Progenitor cell of endocrine pancreas (in vitro differentiated cells): Measurements from ENCODE around the gene TM2D1. TPM values are rescaled to one million over a fixed set of nuclear protein-coding genes. Genes with fewer than 3 reads are reported as not detected.
A peak's percentile ranks its signal among the peaks of the same experiment; 100 is the strongest.

Experiments
- DNase-seq: peaks from one replicate; pipeline ENCODE4 v3.0.0; 2021; ENCODE audit warnings: low spot score; ENCODE audit not compliant: unreplicated experiment
- H3K27ac Mint-ChIP-seq: 2 replicates; pipeline ENCODE4 v1.8.0; 2021; ENCODE audit warnings: mild to moderate bottlenecking, moderate library complexity, mixed read lengths
- H3K27me3 Mint-ChIP-seq: 2 replicates; pipeline ENCODE4 v1.8.0; 2021; ENCODE audit warnings: mixed read lengths
- H3K36me3 Mint-ChIP-seq: 2 replicates; pipeline ENCODE4 v1.8.0; 2022; ENCODE audit warnings: mixed read lengths; ENCODE audit not compliant: insufficient read depth
- H3K4me1 Mint-ChIP-seq: 2 replicates; pipeline ENCODE4 v1.8.0; 2021; ENCODE audit warnings: low read depth, mixed read lengths
- H3K4me3 Mint-ChIP-seq: 2 replicates; pipeline ENCODE4 v1.8.0; 2021; ENCODE audit warnings: low read depth, mild to moderate bottlenecking, moderate library complexity, mixed read lengths
- H3K9me3 Mint-ChIP-seq: 2 replicates; pipeline ENCODE4 v1.8.0; 2021; ENCODE audit warnings: low read depth, mixed read lengths
- CTCF ChIP-seq: fragments of 200-600 bp; sonication (generic); IDR thresholded peaks from one replicate; pipeline ENCODE4 v1.5.0; 2021; ENCODE audit warnings: antibody characterized with exemption, mild to moderate bottlenecking; ENCODE audit not compliant: unreplicated experiment
- total RNA-seq: library from RNA; stranded (reverse); gene quantifications from 2 replicates; pipeline ENCODE4 v1.2.1, GENCODE V29; 2021

Gene TM2D1
- total RNA-seq, 1 donor from 2014 or later: 36.7 TPM

DNA sequence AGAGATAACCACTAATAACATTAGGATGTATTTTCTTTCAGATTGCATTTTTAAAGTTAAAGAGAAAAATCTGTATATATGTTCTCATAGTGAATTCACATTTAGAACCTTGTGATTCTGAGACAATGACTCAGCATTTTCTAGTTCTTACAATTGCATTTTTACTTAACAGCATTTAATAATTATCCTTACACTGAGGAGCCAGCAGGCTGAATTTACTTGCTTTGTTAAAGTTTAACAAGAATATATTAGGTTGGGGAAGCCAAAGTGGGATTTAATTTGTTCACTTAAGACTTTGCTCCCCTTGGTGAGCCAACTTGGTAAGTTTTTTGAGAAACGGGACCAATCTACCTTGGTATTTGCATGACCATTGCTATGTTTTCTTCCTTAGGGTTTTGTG is 21.9 kb upstream of the TM2D1 start:
- Mint-ChIP-seq H3K4me3 (peak overlapping the region; percentile 2), H3K27ac (peak overlapping the region; percentile 67), H3K4me1 (peaks cover 32% of the 10 kb centered on the region), H3K9me3 (no peaks in the 10 kb centered on the region), H3K27me3 (no peaks in the 10 kb centered on the region), H3K36me3 (peaks cover 14% of the 10 kb centered on the region)
- no peak for TF ChIP-seq CTCF
- DNase-seq: no peak

DNA sequence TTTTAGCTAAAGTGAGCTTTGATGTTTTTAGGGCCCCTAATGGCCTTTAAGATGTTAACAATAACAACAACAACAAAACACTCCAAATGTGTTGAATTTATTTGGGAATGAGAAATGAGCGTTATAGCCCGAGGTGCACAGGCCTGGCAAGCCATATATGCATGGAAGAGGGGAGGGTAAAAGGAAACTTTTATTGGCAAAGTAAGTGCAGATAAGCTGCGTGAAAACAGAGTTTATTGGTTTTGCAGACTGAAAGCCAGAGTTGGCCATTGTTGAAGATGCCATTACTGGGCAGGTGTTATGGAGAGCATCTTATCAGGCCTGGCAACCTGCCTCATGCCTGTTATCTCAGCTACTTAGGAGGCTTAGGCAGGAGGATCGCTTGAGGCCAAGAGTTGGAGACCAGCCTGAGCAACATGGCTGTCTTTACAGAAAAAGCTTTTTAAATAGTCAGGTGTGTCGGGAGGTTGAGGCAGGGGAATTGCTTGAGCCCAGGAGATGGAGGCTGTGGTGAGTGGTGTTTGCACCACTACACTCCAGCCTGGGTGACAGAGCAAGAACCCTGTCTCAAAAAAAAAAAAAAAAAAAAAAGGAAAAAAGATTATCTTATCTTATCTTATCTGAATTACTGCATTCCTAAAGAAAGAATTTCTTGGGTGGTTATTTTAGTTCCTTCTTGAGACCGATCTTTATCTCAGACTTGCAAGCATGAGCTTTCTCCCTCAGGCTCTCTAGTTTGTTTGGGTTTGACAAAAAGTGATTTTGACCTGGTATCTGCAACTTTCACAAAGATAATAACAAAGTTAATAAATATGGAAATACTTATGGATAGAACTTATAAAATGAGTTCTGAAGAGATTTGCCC is 19.0 kb upstream of the TM2D1 start:
- H3K4me1 Mint-ChIP-seq: peaks cover 32% of the 10 kb centered on the region

DNA sequence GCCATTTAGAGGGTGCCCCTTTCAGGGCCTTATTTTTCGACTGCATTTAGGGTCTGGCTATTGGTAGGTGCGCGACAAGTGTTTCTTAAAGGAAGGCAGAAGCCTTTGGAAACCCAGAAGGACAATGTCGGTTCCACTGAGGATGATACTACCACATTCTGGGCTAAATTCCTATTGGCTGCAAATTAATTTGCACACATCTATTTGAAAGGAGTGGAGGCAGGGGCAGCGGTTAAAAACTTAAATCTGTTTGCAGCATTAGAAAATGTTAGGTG is 18.4 kb upstream of the TM2D1 start:
- peak overlapping the region; percentile 96 for H3K27ac Mint-ChIP-seq

More for the DNA sequence above, 19.0 kb upstream of the TM2D1 start:
- TF ChIP-seq CTCF: no peak
- Mint-ChIP-seq H3K9me3 (no peaks in the 10 kb centered on the region), H3K27me3 (no peaks in the 10 kb centered on the region), H3K27ac (peak overlapping the region; percentile 96), H3K36me3 (peaks cover 12% of the 10 kb centered on the region), H3K4me3 (peak overlapping the region; percentile 79)
- DNase-seq: no peak

GRCh38 chr1:61742620-61743430 is 17.9 kb upstream of the TM2D1 start:
- TF ChIP-seq CTCF: peak; percentile 11
- H3K9me3 Mint-ChIP-seq: no peaks in the 10 kb centered on the region
- peaks cover 9% of the 10 kb centered on the region for H3K36me3 Mint-ChIP-seq
- H3K27ac Mint-ChIP-seq: peak overlapping the region; percentile 96
- peak overlapping the region; percentile 79 for H3K4me3 Mint-ChIP-seq
- H3K4me1 Mint-ChIP-seq: peaks cover 32% of the 10 kb centered on the region
- DNase-seq: peak; percentile 30
- no peaks in the 10 kb centered on the region for H3K27me3 Mint-ChIP-seq

More for the DNA sequence above, 18.4 kb upstream of the TM2D1 start:
- Mint-ChIP-seq H3K9me3 (no peaks in the 10 kb centered on the region), H3K4me3 (peak overlapping the region; percentile 79), H3K36me3 (peaks cover 9% of the 10 kb centered on the region), H3K27me3 (no peaks in the 10 kb centered on the region), H3K4me1 (peaks cover 32% of the 10 kb centered on the region)
- TF ChIP-seq CTCF: no peak
- DNase-seq: no peak
